ENCODE data around the gene RIT2. TPM values are rescaled to one million over a fixed set of nuclear protein-coding genes. Genes with fewer than 3 reads are reported as not detected.

RIT2 gene
- total RNA-seq, 1 experiment from 2014 or later = not detected

DNA sequence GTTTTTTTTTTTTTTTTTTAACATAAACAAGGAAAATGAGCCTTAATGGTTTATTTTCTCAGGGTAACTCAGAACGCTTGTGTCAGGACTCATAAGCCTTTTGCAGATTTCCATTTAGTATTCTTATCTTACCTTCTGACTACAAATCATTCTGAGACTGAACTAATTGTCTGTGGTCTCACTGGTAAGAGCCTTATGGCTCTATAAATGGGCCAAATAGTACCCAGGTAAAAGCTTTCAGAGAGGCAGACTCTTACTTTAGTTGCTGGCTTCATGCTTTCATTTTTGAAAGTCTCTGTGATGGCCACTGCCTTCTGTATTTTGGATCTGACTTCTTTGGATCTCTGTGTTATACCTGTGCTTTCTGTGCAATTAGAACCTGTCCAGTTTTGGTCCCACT is 403.4 kb downstream of the RIT2 start:
- H3K9me3 ChIP-seq = no peaks in the 10 kb centered on the region
- CTCF ChIA-PET = no interaction called here
- Mint-ChIP-seq H3K27me3 (ENCODE audit: insufficient read depth, unreplicated experiment) (no peaks in the 10 kb centered on the region), H3K4me3 (ENCODE audit: unreplicated experiment) (no peak overlapping the region), H3K9me3 (ENCODE audit: unreplicated experiment) (no peaks in the 10 kb centered on the region), H3K36me3 (ENCODE audit: insufficient read depth, unreplicated experiment) (no peaks in the 10 kb centered on the region), H3K4me1 (ENCODE audit: low read depth, unreplicated experiment) (no peaks in the 10 kb centered on the region), H3K27ac (ENCODE audit: unreplicated experiment) (no peak overlapping the region)
- no peak for DNase-seq
- no peaks in the 10 kb centered on the region for H3K27me3 ChIP-seq (replicated peaks; ENCODE audit: control insufficient read depth, insufficient read depth, low read length)
- no peak overlapping the region for H3K4me3 ChIP-seq (ENCODE audit: low read depth, low read length)
- TF ChIP-seq CTCF (IDR thresholded peaks at IDR 0.05; ENCODE audit: insufficient read depth in 1 of 2, low read depth in 1 of 2, low read length in 1 of 2, severe bottlenecking in 1 of 2, unreplicated experiment in 1 of 2) = no peak
- H3K4me1 ChIP-seq = no peaks in the 10 kb centered on the region
- POLR2A ChIA-PET = no interaction called here
- BruUV-seq (replicated peaks) = no TSS peak
- no peaks in the 10 kb centered on the region for H3K36me3 ChIP-seq (ENCODE audit: control insufficient read depth, insufficient read depth, low read length)
- intact Hi-C loops (cut with micrococcal nuclease; ENCODE audit: unreplicated experiment) = no loop called here

- CTCF ChIA-PET = no interaction called here
- H3K4me3 Mint-ChIP-seq (ENCODE audit: unreplicated experiment) = no peak overlapping the region
- POLR2A ChIA-PET = no interaction called here
- no peak overlapping the region for H3K4me3 ChIP-seq (ENCODE audit: low read depth, low read length)
- H3K27ac Mint-ChIP-seq (ENCODE audit: unreplicated experiment) = no peak overlapping the region
- H3K9me3 Mint-ChIP-seq (ENCODE audit: unreplicated experiment) = no peaks in the 10 kb centered on the region
- no peaks in the 10 kb centered on the region for H3K27me3 ChIP-seq (replicated peaks; ENCODE audit: control insufficient read depth, insufficient read depth, low read length)
- H3K4me1 ChIP-seq = no peaks in the 10 kb centered on the region
- no peaks in the 10 kb centered on the region for H3K9me3 ChIP-seq
- intact Hi-C loops (cut with micrococcal nuclease; ENCODE audit: unreplicated experiment) = no loop called here
- no peaks in the 10 kb centered on the region for H3K4me1 Mint-ChIP-seq (ENCODE audit: low read depth, unreplicated experiment)
- no peaks in the 10 kb centered on the region for H3K36me3 ChIP-seq (ENCODE audit: control insufficient read depth, insufficient read depth, low read length)
- H3K27me3 Mint-ChIP-seq (ENCODE audit: insufficient read depth, unreplicated experiment) = no peaks in the 10 kb centered on the region
- DNase-seq = no peak
- no peak for TF ChIP-seq CTCF (IDR thresholded peaks at IDR 0.05; ENCODE audit: insufficient read depth in 1 of 2, low read depth in 1 of 2, low read length in 1 of 2, severe bottlenecking in 1 of 2, unreplicated experiment in 1 of 2)
- no peaks in the 10 kb centered on the region for H3K36me3 Mint-ChIP-seq (ENCODE audit: insufficient read depth, unreplicated experiment)
- no TSS peak for BruUV-seq (replicated peaks)
Observed at GRCh38 chr18:42707080-42707479, 408.4 kb downstream of the RIT2 start.

GRCh38 chr18:42706618-42707017 is 408.9 kb downstream of the RIT2 start:
- DNase-seq = peak; percentile 8 to 38
- BruUV-seq (replicated peaks) = no TSS peak
- POLR2A ChIA-PET = no interaction called here
- H3K27me3 ChIP-seq (replicated peaks; ENCODE audit: control insufficient read depth, insufficient read depth, low read length) = no peaks in the 10 kb centered on the region
- H3K9me3 ChIP-seq = no peaks in the 10 kb centered on the region
- CTCF ChIA-PET = no interaction called here
- no peak overlapping the region for H3K27ac Mint-ChIP-seq (ENCODE audit: unreplicated experiment)
- no peaks in the 10 kb centered on the region for H3K9me3 Mint-ChIP-seq (ENCODE audit: unreplicated experiment)
- H3K4me3 ChIP-seq (ENCODE audit: low read depth, low read length) = no peak overlapping the region
- H3K4me1 ChIP-seq = no peaks in the 10 kb centered on the region
- no peak overlapping the region for H3K4me3 Mint-ChIP-seq (ENCODE audit: unreplicated experiment)
- intact Hi-C loops (cut with micrococcal nuclease; ENCODE audit: unreplicated experiment) = no loop called here
- H3K27me3 Mint-ChIP-seq (ENCODE audit: insufficient read depth, unreplicated experiment) = no peaks in the 10 kb centered on the region
- no peaks in the 10 kb centered on the region for H3K36me3 Mint-ChIP-seq (ENCODE audit: insufficient read depth, unreplicated experiment)
- no peaks in the 10 kb centered on the region for H3K4me1 Mint-ChIP-seq (ENCODE audit: low read depth, unreplicated experiment)
- TF ChIP-seq CTCF (IDR thresholded peaks at IDR 0.05; ENCODE audit: insufficient read depth in 1 of 2, low read depth in 1 of 2, low read length in 1 of 2, severe bottlenecking in 1 of 2, unreplicated experiment in 1 of 2) = no peak
- no peaks in the 10 kb centered on the region for H3K36me3 ChIP-seq (ENCODE audit: control insufficient read depth, insufficient read depth, low read length)
